HG02852 (cell line): Measurements from ENCODE around the gene VAPA.

ENCODE experiments used
- ATAC-seq: cut with Tn5 transposase; IDR thresholded peaks from one replicate; pipeline ENCODE4 v1.9.1; 2021; ENCODE audit warnings: mild to moderate bottlenecking, moderate library complexity; ENCODE audit not compliant: unreplicated experiment

Gene VAPA

DNA sequence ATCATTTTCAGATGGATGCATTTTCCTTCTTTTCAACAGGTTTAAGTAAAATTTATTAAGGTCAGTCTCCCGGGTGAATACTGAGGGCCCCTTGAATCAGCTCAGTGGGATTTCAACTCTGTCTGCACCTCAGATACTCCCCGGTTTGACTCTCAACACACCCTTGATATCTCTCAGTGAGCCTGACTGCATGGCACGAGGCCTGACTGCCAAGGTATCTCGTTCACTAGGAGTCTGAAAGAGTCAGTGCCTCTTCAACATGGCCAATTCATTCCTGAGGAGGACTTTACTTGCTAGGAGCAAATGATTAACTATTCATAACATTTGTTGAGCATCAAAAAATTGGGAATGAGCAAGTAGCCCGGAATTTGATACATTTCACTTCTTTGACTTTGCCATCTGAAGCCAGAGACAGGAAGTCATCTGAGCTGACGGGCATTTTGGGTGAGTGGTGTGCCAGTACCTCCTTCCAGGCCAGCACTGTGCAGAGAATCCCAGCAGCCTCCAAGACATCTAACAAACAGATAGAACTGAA lies 81.0 kb downstream of the VAPA start:
- ATAC-seq = no peak

DNA sequence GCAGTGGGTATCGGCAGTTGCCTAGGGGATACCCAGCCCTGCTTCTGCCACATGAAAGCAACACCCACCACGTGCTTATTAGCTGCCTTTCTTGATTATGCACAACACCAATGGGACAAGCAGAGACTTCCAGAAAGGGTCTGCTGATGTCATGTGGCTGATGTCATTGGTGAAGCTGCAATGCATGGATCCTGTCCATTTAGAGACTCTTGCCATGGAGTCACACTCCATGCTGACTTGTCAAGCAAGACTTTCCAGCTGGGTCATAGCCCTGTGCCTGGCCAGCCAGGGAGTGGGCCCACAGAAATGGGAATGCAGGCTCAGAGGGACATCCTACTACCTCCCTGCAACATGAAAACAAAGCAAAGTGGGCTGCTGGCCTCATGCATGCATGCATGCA lies 81.8 kb downstream of the VAPA start:
- ATAC-seq = no peak

DNA sequence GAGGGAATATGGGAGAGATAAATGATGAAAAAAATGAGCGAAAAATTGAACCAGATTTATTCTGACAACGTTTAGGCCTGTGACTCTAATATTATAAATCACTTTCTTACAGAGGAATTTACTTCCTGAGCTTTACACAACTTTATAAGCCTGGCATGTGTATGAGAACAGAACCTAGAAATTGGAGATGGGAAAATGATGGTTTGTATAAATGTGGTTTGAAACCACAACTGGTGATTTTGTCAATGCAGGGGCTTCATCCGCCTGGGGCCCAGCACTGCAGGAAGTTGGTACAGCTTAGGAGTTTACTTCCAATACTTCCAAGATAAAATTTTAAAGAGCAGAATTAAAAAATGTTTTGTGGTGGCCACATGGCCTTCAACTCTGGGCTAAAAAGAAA lies 82.3 kb downstream of the VAPA start:
- ATAC-seq = no peak

DNA sequence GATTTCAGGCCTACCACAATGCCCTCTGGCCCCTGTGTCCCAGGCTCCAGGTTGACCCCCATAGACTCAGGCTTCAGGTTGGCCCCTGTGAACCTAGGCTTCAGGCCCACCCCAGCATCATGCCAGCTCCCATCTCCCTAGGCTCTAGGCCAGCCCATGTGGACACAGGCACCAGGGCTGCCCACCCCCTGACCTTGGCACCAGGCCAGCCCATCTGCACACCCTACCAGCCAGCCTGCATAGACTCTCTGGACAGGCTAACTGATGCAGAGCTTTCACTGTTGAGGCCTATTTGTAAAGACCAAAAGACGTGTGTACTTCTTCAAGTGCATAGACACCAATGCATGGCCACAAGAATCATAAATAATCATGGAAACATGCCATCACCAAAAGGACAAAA lies 83.9 kb downstream of the VAPA start:
- no peak for ATAC-seq

DNA sequence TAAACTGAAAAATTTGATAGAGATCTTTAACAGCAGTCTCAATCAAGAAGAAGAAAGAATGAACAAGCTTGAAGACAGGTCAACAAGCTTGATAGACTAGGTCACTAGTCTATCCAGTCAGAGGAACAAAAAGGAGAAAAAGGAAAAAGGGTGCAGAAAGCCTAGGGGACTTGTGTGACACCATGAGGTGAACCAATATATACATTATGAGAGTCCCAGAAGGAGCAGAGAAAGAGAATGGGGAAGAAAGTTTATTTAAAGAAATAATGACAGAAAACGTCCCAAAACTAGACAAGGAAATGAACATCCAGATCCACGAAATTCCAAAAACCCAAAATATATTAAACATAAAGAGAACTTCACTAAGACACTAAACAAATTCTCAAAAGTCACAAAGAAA lies 84.5 kb downstream of the VAPA start:
- no peak for ATAC-seq

DNA sequence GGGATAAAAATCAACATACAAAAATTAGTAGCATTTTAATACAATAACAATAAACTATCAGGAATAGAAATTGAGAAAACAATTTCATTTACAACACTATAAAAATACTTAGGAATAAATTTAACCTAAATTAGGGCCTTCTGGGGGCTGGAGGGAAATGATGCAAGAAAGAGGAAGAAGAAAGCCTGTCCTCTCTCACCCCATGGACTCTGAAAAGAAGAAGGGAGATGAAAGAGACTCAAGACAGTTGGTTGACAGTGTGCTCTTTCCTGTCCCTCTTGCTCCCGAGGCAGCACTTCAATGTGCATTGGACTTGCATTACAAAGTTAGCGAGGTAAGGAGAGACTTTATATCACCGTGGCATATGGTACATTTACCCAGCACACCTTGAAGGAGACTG lies 88.5 kb downstream of the VAPA start:
- no peak for ATAC-seq

DNA sequence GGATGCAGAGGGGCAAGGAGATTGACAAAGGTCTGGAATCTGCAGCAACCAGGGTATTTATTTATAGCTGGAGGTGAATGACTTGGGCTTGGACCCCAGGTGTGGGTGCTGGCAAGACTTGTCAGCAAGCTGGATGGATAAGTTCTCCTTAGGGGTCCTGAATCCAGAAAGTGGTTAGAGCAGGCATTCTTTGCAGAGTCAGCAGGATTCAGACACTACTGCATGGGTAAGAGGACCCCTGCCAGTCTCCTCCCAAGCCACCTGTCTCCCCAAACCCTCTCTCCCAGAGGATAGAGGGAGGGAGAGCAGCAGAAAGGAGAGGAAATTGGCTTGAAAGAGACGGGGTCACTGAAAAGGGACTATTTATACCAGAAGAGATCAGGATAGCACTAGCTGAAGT lies 89.5 kb downstream of the VAPA start:
- ATAC-seq = no peak

DNA sequence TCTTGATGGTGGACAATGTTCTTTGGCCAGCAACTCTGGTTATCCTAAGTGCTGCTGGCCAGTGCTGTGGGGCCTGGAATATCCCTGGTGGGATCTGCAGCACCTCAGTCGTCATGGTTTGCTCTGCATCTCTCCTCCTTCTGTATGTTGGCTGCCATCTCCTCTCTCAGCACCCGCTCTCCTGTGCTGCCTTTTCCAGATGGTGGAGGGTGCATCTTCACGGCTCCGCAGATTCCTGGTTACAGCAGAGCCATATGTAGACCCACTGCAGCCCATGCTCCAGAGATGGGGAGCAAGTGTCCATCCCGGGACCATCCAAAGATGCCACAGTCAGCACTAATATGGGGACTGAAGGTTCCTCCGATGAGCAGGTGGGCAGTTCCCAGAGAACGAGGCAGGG lies 90.0 kb downstream of the VAPA start:
- no peak for ATAC-seq

DNA sequence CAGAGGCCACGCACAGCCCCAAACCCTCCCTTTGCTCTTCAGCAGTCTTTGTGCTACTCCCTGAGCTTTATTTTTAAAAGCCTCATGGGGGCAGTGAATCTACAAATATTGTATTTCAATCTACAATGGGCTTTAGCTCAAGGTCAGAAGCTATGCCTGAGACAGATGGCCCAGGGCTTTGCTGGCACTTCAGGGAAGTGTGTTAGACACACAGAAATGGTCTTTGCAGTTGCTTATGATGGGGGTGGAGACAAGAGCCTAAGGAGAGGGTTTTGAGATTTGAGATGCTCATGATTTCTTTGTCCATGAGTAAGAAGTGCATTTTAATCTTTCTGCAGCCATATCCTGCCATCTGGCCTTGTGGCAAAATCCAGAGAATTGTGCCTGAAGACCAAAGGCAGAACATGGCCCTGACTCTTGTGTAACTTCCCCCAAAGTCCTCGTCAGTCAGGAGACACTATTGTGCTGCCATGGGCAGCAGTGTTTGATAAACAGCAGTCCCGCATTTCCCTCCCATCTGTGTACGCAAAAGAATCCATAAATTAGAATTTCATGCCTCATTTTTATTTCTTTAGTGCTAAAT lies 92.6 kb downstream of the VAPA start:
- no peak for ATAC-seq

DNA sequence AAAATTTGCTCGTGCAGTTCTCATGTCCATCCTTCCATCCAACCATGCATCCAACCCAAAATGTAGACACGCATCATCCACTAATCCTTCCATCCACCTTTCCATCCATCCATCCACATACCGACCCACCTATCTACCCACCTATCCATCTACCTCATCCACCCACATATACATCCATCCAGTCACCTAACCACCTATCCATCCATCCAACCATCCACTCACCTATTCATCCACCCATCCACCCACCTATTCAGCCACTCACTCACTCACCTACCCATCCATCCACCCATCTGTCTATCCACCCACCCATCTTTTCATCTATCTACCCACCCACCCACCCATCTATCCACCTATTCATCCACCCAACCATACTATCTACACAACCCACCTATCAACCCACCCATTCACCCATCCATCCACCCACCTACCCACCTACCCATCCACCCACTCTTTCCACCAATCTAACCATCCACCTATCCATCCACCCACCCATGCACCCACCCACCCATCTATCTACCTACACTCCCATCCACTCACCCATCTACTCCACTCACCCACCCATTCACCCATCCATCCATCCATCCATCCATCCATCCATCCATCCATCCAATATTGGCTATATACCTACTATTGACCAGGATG lies 94.3 kb downstream of the VAPA start:
- no peak for ATAC-seq
